GM18861 (cell line): ENCODE measurements around the gene CNOT8.

Source experiments
- ATAC-seq: cut with Tn5 transposase; IDR thresholded peaks from one replicate; pipeline ENCODE4 v1.9.1; 2021; ENCODE audit not compliant: unreplicated experiment

CNOT8 gene

GRCh38 chr5:154863291-154864080, 5.1 kb downstream of the CNOT8 start:
- ATAC-seq = no peak

- no peak for ATAC-seq
Measured at GRCh38 chr5:154865466-154866184, 7.2 kb downstream of the CNOT8 start.

GRCh38 chr5:154866841-154867240, 8.4 kb downstream of the CNOT8 start:
- no peak for ATAC-seq

- no peak for ATAC-seq
Measured at GRCh38 chr5:154868702-154869101, 10.3 kb downstream of the CNOT8 start.

- no peak for ATAC-seq
Measured at GRCh38 chr5:154871734-154872133, 13.3 kb downstream of the CNOT8 start.

- no peak for ATAC-seq
Measured at GRCh38 chr5:154873791-154874331, 15.4 kb downstream of the CNOT8 start.

- no peak for ATAC-seq
Measured at GRCh38 chr5:154878642-154879335, 20.4 kb downstream of the CNOT8 start.

GRCh38 chr5:154881986-154882385, 23.6 kb downstream of the CNOT8 start:
- ATAC-seq = no peak

GRCh38 chr5:154884424-154884823, 26.0 kb downstream of the CNOT8 start:
- no peak for ATAC-seq

- no peak for ATAC-seq
Measured at GRCh38 chr5:154885439-154885838, 27.0 kb downstream of the CNOT8 start.

- no peak for ATAC-seq
Measured at GRCh38 chr5:154892369-154892771, 33.9 kb downstream of the CNOT8 start.

- ATAC-seq = no peak
Measured at GRCh38 chr5:154893381-154893780, 35.0 kb downstream of the CNOT8 start.

- no peak for ATAC-seq
Measured at GRCh38 chr5:154895606-154896561, 37.5 kb downstream of the CNOT8 start.

- no peak for ATAC-seq
Measured at GRCh38 chr5:154896562-154897165, 38.2 kb downstream of the CNOT8 start.

- no peak for ATAC-seq
Measured at GRCh38 chr5:154898210-154898609, 39.8 kb downstream of the CNOT8 start.

GRCh38 chr5:154899151-154899816, 40.9 kb downstream of the CNOT8 start:
- ATAC-seq = no peak

- ATAC-seq = no peak
Measured at GRCh38 chr5:154900066-154900465, 41.6 kb downstream of the CNOT8 start.

GRCh38 chr5:154901276-154901675, 42.8 kb downstream of the CNOT8 start:
- no peak for ATAC-seq

- ATAC-seq = no peak
Measured at GRCh38 chr5:154901913-154902312, 43.5 kb downstream of the CNOT8 start.
